ENCODE results near the gene AUP1.
"Not testable (repeated sequence)": the region's sequence is repeated elsewhere in the genome, so short reads cannot be mapped to it uniquely, and the experiment has no call there.

Gene AUP1

DNA sequence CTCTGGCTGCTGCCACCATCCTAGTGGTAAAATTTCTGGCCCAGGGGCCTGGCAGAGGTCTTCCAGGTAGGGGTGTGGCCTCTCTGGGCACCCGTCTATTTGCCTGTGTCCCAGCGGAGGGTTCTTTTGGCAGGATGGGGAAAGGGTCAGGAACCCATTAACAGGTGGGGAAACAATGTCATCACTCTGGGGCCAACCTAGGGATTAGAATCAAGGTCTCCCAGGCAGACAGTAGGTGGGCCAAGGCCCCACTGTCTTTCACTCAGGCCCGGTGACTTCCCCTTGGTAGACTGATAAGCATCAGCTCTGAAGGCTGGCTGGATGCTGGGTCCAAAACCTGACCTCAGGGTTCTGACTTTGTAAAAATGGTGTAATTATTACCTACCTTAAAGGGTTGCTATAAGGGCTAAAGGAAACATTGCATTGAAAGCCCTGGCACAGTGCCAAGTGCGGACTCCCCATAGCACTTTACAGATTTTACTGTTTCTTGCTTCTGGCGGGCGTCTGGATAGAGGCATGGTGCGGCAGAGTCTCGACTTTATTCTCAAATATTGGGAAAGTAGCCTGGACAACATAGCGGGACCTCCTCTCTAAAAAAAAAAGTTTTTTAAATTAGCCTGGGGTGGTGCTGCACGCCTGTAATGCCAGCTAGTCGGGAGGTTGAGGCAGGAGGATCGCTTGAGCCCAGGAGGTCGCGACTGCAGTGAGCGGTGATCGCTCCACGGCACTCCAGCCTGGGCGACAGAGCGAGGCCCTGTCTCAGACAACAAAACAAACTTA lies 32.3 kb downstream of the AUP1 start:
- no peak for DNase-seq

DNA sequence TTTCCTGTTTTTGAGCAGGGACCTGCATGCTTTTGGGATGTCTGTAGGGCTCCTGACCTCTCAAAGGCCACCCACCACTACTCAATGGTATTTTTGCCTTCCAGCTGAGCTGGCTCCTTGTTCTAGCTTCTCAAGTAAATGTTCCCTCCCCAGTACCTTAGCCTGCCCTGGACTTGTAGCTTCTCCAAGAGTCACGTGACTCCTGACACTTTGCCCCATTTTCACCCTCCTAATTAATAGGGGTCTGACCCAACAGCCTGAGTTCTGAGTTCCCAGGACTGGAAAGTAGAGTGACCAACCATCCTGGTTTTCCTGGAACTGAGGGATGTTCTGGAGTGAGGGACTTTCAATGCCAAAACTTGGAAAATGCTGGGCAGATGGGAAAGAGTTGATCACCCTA lies 34.1 kb downstream of the AUP1 start:
- no peak for DNase-seq

DNA sequence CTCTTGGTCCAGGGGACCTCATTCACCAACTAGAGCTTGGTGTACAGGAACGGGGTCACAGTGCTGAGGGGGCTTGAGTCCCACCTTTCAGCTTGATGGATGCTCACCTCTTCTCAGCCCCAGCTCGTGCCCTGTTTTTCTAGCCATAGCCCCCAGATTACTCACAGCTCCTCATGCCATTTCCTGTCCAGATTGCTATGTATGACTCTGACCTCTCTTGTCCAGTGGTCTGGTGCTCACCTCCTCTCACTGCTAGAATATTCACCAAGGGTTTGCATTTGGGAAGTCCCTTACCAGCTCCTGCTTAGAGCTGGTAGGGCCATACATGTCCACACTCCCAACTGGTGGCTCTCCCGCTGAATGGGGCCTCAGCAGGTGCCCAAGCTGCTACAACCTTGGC lies 36.0 kb downstream of the AUP1 start:
- DNase-seq: no peak

DNA sequence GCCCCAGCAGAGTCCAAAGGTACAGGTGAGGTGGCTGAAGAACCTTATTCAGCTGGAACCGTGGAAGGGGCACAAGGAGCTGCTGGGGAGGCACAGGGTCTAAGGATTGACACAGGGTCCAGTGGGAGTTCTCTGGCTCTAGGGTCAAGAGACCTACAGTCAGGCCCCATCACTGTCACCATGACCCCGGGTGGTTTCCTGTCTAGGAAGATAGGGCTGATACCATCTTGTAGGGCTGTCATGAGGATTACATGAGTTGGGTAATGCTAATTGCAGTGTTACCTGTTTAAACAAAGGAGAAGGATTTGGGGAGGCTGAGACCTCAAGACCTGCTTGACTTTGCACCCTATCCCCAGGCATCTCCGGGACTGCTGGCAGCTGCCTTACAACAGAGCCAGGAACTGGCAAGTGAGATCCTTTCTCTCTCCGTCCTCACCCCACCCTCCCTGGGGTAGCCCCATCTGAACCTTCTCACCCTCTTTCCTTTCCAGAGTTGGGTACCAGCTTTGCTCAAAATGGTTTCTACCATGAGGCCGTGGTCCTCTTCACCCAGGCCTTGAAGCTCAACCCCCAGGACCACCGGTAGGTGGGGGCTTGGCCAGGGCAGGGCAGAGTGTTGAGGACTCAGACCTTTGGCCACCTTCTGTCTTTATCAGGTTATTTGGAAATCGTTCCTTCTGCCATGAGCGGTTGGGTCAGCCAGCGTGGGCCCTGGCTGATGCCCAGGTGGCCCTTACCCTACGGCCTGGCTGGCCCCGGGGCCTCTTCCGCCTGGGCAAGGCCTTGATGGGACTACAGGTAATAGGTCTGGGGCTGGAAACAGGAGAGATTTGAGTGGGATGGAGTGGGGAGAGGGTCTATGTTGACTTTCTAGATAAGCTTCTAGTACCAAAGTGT lies 37.6 kb downstream of the AUP1 start:
- DNase-seq: no peak

DNA sequence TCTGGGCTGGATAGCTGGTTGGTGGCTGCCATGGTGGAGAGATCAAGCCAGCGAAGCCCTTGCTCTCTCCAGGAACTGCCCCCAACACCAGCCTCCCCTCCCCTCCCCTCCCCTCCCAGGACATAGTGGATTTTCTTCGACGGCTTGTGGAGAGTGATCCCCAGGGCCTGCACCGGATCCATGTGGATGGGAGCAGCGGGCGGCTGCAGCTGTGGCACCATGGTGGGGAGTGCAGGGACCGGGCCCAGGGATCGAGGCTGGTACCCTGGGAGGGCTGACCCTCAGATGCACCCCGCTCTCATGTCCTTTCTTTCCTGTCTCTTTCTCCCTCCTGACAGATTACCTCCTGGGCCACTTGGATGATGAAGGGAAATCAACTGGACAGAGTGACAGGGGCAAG lies 39.6 kb downstream of the AUP1 start:
- DNase-seq: no peak

DNA sequence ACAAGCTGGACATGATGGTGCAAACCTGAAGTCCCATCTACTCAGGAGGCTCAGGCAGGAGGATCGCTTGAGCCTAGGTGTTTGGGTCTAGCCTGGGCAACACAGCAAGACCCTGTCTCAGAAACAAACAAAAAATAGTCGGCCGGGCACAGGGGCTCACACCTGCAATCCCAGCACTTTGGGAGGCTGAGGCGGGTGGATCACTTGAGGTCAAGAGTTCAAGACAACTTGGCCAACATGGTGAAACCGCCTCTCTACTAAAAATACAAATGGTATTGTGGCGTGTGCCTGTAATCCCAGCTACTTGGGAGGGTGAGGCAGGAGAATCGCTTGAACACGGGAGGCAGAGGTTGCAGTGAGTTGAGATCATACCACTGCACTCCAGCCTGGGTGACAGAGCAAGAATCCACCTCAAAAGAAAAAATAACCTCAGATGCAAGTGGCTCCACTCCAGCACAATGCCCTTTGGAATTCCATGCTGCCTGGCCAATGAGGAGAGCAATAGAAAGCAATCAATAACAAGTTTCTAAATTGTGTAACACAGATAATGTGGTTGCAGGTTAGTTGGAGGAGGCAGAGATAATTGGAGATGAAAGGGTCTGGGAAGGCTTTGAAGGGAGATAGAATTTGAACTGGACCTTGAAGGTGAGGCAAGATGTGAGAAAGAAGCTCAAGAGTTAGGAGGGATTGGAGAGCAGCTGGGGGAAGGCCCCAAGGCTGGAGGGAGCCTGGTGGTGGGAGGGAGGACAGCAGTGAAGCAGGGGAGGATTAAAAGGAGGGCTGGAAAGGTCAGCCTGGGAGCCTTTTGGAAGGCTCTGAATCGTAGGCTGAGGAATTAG lies 40.6 kb downstream of the AUP1 start:
- DNase-seq: no peak

DNA sequence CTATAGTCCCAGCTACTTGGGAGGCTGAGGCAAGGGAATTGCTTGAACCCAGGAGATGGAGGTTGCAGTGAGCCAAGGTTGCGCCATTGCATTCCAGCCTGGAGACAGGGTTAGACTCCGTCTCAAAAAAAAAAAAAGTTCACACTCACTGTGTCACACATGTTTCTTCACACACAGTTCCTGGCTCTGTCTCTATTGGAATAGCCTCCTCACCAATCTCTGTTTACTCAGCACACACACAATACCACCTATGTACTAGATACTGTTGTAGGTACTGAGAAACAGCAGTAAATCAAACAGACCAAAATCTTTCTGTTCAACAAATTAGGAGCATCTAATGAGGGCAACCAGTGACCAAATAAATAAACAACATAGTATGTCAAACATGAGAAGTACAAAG lies 43.4 kb downstream of the AUP1 start:
- no peak for DNase-seq

DNA sequence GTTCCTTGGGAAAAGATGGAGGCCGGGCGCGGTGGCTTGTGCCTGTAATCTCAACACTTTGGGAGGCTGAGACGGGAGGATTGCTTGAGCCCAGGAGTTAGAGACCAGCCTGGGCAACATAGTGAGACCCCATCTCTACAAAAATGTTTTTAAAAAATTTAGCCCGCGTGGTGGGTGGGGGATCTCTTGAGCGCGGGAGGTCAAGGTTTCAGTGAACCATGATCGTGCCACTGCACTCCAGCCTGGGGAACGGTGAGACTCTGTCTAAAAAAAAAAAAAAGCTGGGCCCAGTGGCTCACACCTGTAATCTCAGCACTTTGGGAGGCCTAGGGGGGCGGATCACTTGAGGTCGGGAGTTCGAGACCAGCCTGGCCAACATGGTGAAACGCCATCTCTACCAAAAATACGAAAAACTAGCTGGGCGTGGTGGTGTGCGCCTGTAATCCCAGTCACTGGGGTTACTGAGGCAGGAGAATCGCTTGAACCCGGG lies 45.8 kb downstream of the AUP1 start:
- DNase-seq: not testable (repeated sequence)

DNA sequence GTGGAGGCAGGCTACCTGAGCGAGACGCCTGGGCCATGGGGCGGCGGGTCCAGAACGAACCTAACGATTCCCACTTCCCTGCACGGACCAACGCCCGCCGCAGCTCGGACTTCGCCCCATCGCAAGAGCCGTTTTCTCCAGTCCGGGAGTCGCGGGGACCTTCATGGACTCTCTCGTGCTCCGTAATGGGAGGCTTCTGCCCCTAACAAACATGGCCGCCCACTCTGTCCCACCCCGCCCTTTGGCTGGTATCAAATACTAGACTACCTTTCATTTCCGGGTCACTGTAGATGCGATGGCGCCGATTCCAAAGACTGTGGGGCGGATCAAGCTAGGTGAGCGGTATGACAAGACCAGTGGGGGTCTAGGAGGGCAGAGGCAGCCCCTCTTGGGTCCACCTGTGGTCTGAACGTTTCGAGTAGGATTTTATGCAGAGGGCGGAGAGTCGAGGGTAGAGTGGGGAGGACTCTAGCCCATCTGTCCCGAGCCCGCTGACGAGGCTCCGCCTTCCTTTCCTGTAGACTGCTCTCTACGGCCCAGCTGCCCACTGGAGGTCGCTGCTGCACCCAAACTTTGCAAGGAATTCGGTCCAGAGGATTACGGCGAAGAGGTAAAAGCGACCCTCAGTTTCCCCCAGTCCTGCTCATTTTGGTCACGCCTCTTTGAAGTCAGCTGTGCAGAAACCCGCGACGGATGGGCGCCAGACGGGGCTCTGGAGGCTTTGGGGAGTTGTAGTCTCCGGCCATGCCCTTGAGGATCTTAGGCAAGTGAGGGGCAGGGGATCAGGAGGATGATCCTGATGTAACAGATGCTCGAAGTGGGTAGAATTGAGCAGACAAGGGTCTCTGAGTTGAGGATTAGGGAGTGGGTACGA lies 46.5 kb downstream of the AUP1 start, which contains the start of the genes CCDC142 and TTC31:
Gene CCDC142, minus strand, starts transcription at position 198 of the 874 bp plus-strand sequence. Its CDS starts 161 bp downstream, at position 37.
Gene TTC31, plus strand, starts transcription at position 281 of the 874 bp plus-strand sequence. Its CDS starts 15 bp downstream, at position 296.
- DNase-seq: peak; percentile 92

DNA sequence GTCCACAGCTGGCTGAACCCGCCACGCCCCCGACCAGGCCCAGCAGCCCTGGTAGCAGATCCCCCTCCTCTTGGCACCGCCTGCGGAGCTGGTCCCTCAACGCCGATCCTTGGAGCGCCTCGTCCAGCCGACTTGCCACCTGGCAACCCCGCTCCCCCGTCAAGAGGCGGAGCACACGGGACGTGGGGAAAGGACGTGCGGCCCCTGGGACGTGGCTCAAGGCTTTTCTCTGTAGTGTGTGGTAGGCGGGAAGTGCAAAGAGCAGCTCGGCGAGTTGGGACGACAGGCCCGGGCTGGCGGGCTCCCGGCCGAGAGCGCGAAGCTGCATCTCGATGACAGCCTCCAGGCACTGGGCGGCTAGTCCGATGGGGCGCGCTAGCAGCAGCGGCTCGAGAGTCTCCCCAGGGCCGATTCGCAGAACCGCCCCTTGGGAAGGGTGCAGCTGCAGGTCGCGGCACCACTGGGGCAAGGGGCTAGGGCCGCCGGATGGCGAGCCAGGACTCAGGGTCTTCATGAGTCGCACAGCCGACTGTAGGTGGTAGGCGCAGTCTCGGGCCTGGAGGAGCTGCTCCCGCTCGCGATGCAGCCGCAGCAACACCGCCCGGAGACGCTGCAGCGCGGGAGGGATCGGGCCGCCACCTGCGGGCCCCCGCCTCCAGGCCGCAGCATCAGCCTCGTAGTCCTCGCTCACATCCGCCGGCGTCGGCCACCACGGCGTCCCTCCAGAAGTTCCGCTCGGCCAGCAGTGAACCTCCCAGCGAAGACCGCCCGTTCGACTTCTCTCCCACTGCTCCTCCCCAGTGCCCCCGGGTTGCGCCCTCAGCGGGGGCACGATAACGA lies 47.3 kb downstream of the AUP1 start:
- no peak for DNase-seq

DNA sequence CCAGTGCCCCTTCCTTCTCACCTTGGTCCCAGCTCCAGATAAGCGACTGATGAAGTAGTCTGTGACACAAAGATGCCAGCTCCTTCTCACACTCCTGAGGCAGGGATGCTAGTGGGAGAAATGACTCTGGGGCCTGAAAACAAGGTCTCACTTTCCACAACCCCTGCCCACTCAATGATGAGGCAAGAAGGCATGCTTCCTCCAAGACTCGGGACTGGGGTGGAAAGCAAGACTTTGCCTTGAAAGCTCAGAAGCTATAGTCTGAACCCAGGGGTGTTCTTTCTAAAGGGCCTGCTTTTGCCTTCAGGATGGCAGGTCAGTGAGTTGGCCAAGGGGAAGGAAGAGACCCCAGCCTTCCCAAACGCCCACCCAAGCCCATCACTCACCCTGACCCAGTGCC lies 48.1 kb downstream of the AUP1 start:
- DNase-seq: no peak
